Measurements from ENCODE around the gene SLC35F1. TPM values are rescaled to one million over a fixed set of nuclear protein-coding genes. Genes with fewer than 3 reads are reported as not detected.
A peak's percentile ranks its signal among the peaks of the same experiment; 100 is the strongest.

SLC35F1 gene
- total and polyA plus RNA-seq, 9 of the 15 experiments (the other 6 are each of a cell fraction or from before 2014, with no cell fraction given), result 0.03 to 0.06 TPM; not detected in 7

DNA sequence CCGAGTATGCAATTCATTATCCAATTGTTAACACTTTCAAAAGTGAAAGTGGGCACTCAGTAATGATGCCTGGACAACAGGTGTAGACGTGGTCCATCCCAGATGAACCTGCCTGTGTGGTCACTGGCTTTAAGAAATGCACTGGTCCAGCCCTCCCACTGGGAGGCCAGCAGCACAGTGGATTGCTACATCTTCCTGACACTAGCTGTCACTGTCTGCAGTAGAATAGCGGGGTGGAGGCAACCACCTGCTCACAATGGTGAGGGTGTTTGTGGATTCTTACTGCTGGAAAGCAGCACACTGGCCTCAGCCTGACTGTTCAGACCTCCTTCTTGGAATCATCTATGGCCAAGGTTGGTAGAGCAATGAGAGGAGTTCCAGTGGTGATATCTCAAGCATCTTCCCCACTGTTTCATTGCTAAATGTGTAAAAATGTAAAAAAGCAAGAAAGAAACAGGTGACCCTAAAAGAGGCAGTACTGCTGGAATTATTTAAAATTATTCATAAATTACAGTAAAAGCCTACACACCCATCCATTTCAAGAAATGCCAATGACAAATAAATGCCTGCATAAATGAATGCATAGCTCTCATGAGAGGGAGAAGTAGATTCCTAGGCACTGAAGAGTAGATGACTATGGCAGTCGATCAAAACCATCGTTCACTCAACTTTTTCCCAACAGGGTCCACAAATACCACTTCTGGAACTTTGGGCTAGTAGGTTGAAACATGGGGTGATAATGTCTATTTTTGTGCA lies 413.0 kb downstream of the SLC35F1 start:
- H3K27me3 ChIP-seq (ENCODE audit: control insufficient read depth in 2 of 2, insufficient read depth in 2 of 2, low read length in 2 of 2), result peaks cover 0 to 8% of the 10 kb centered on the region in 2 experiments; a peak in 2 of 5 replicates
- no peaks in the 10 kb centered on the region for H3K79me2 ChIP-seq (ENCODE audit: control insufficient read depth, insufficient read depth, low read length)
- in situ Hi-C loops (cut with MboI) (no loop called here), intact Hi-C loops (cut with micrococcal nuclease) (no loop called here)
- no peaks in the 10 kb centered on the region for H3K9me3 ChIP-seq (replicated peaks; ENCODE audit: control insufficient read depth, insufficient read depth, low read depth, low read length)
- H4K20me1 ChIP-seq (replicated peaks; ENCODE audit: control insufficient read depth, insufficient read depth, low read length), result no peaks in the 10 kb centered on the region
- no peak overlapping the region for H2AFZ ChIP-seq (ENCODE audit: low read depth, low read length)
- WGBS (ENCODE audit: insufficient coverage, low coverage, missing lambda C conversion rate), result 0% methylated on average over 5 of the region's 5 CpGs
- H3K4me2 ChIP-seq (ENCODE audit: insufficient read depth, low read length), result no peak overlapping the region
- ChIA-PET POLR2A (interaction anchor here (1.1 kb wide), 1 partner anchor 11 kb away, joined by 3 read pairs; no protein-coding TSS in a partner anchor), CTCF (ENCODE audit: low intra/inter-chr PET ratio) (no interaction called here)
- no peak for TF ChIP-seq TAL1 (IDR thresholded peaks at IDR 0.05)
- no peak for TF ChIP-seq MYNN (IDR thresholded peaks at IDR 0.05)
- TF ChIP-seq MYNN (CRISPR knock-in tag; IDR thresholded peaks at IDR 0.05), result no peak
- TF ChIP-seq HOXB6 (CRISPR knock-in tag; IDR thresholded peaks at IDR 0.05; ENCODE audit: borderline replicate concordance), result no peak
- TF ChIP-seq JUND (IDR thresholded peaks at IDR 0.05; ENCODE audit: borderline replicate concordance, low read depth, low read length), result no peak
- no peak for TF ChIP-seq JUND (tag; IDR thresholded peaks at IDR 0.05; ENCODE audit: borderline replicate concordance, low read depth, low read length)
- TF ChIP-seq MTA3 (IDR thresholded peaks at IDR 0.05; ENCODE audit: borderline replicate concordance), result no peak
- no peak for TF ChIP-seq NR2C2 (CRISPR knock-in tag; IDR thresholded peaks at IDR 0.05)
- TF ChIP-seq NR2C2 (tag; IDR thresholded peaks at IDR 0.05), result no peak
- TF ChIP-seq ZNF282 (CRISPR knock-in tag; IDR thresholded peaks at IDR 0.05), result no peak
- TF ChIP-seq, protein P1, sequence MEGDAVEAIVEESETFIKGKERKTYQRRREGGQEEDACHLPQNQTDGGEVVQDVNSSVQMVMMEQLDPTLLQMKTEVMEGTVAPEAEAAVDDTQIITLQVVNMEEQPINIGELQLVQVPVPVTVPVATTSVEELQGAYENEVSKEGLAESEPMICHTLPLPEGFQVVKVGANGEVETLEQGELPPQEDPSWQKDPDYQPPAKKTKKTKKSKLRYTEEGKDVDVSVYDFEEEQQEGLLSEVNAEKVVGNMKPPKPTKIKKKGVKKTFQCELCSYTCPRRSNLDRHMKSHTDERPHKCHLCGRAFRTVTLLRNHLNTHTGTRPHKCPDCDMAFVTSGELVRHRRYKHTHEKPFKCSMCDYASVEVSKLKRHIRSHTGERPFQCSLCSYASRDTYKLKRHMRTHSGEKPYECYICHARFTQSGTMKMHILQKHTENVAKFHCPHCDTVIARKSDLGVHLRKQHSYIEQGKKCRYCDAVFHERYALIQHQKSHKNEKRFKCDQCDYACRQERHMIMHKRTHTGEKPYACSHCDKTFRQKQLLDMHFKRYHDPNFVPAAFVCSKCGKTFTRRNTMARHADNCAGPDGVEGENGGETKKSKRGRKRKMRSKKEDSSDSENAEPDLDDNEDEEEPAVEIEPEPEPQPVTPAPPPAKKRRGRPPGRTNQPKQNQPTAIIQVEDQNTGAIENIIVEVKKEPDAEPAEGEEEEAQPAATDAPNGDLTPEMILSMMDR (IDR thresholded peaks at IDR 0.05 in 2 of 3, conservative IDR thresholded peaks at IDR 0.05 in 1 of 3; ENCODE audit: insufficient read depth in 2 of 3, low read depth in 1 of 3, low read length in 3 of 3), result peak in 1 of 3 experiments; percentile 44; a peak in 2 of 6 replicates
- TF ChIP-seq RAD21 (CRISPR knock-in tag; conservative IDR thresholded peaks at IDR 0.05 in 1 of 2, IDR thresholded peaks at IDR 0.05 in 1 of 2), result peak in 1 of 2 experiments; percentile 38; a peak in 2 of 4 replicates
- no peak for TF ChIP-seq CBFA2T3 (IDR thresholded peaks at IDR 0.05)
- no peak for TF ChIP-seq MED1 (CRISPR knock-in tag; IDR thresholded peaks at IDR 0.05; ENCODE audit: borderline replicate concordance)
- TF ChIP-seq ZNF41 (CRISPR knock-in tag; conservative IDR thresholded peaks at IDR 0.05), result no peak
- TF ChIP-seq ZNF146 (CRISPR knock-in tag; IDR thresholded peaks at IDR 0.05; ENCODE audit: unreplicated experiment), result no peak
- TF ChIP-seq NR1H2 (CRISPR knock-in tag; IDR thresholded peaks at IDR 0.05), result no peak
- TF ChIP-seq NR2F6 (CRISPR knock-in tag; IDR thresholded peaks at IDR 0.05), result no peak
- no peak for TF ChIP-seq GABPB2 (CRISPR knock-in tag; conservative IDR thresholded peaks at IDR 0.05)
- TF ChIP-seq, protein P2, sequence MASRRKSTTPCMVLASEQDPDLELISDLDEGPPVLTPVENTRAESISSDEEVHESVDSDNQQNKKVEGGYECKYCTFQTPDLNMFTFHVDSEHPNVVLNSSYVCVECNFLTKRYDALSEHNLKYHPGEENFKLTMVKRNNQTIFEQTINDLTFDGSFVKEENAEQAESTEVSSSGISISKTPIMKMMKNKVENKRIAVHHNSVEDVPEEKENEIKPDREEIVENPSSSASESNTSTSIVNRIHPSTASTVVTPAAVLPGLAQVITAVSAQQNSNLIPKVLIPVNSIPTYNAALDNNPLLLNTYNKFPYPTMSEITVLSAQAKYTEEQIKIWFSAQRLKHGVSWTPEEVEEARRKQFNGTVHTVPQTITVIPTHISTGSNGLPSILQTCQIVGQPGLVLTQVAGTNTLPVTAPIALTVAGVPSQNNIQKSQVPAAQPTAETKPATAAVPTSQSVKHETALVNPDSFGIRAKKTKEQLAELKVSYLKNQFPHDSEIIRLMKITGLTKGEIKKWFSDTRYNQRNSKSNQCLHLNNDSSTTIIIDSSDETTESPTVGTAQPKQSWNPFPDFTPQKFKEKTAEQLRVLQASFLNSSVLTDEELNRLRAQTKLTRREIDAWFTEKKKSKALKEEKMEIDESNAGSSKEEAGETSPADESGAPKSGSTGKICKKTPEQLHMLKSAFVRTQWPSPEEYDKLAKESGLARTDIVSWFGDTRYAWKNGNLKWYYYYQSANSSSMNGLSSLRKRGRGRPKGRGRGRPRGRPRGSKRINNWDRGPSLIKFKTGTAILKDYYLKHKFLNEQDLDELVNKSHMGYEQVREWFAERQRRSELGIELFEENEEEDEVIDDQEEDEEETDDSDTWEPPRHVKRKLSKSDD (conservative IDR thresholded peaks at IDR 0.05; ENCODE audit: low read length), result no peak
- H3K9me1 ChIP-seq (ENCODE audit: control insufficient read depth, insufficient read depth, low read length), result no peaks in the 10 kb centered on the region
- no peak overlapping the region for H3K4me3 ChIP-seq
- no peak overlapping the region for H3K9ac ChIP-seq (ENCODE audit: insufficient read depth in 1 of 2, low read depth in 2 of 2, low read length in 2 of 2)
- no peaks in the 10 kb centered on the region for H3K4me1 ChIP-seq (replicated peaks in 1 of 2; ENCODE audit: control insufficient read depth in 2 of 2, insufficient read depth in 2 of 2, low read length in 2 of 2)
- no TSS peak for BruUV-seq (replicated peaks)
- no peak for FAIRE-seq
- no peak overlapping the region for H3K27ac ChIP-seq (ENCODE audit: extremely low read depth, low read depth, low read length)
- no peaks in the 10 kb centered on the region for H3K36me3 ChIP-seq (ENCODE audit: control insufficient read depth, insufficient read depth, low read length)
- no peak for DNase-seq (ENCODE audit: extremely low read depth in 1 of 4, low spot score in 3 of 4)
- ATAC-seq, result peak; percentile 56; the same call in 1 of the 3 replicates
